HepG2 (cell line): ENCODE measurements around the gene LHPP. TPM values are rescaled to one million over a fixed set of nuclear protein-coding genes. Genes with fewer than 3 reads are reported as not detected.

Experiments
- ADNP ChIP-seq: sonication (generic); formaldehyde crosslinking; IDR thresholded peaks from 2 replicates; pipeline ENCODE4 v1.4.0; 2020; ENCODE audit warnings: missing genetic modification reagents
- ARNT2 ChIP-seq: sonication (generic); formaldehyde crosslinking; IDR thresholded peaks from 2 replicates; pipeline ENCODE4 v1.8.0; 2022; ENCODE audit warnings: mild to moderate bottlenecking, low read depth, missing genetic modification reagents, moderate library complexity
- BCL6 ChIP-seq: IDR thresholded peaks from 2 replicates; pipeline ENCODE4 v1.6.1; 2016; ENCODE audit warnings: missing genetic modification reagents, missing compliant biosample characterization
- NR2F6 ChIP-seq, 2 experiments: IDR thresholded peaks; 2 replicates each; pipeline ENCODE4 v1.6.1; 2016; ENCODE audit warnings: antibody characterized with exemption in 1 of 2, mild to moderate bottlenecking in 1 of 2
- RXRB ChIP-seq: IDR thresholded peaks from 2 replicates; pipeline ENCODE4 v1.6.1; 2016; ENCODE audit warnings: borderline replicate concordance, missing genetic modification reagents, missing compliant biosample characterization
- SOX13 ChIP-seq, 3 experiments: fragments of 450-650 bp in 1 of 3; sonication (generic) in 1 of 3; formaldehyde crosslinking in 1 of 3; IDR thresholded peaks in 2 of 3; conservative IDR thresholded peaks in 1 of 3; 2 replicates each; pipeline versions ENCODE4 v1.5.0 to v1.6.1; 2016 to 2020; ENCODE audit warnings: antibody characterized with exemption in 1 of 3, mild to moderate bottlenecking in 1 of 3, missing compliant biosample characterization in 1 of 3, missing genetic modification reagents in 1 of 3, moderate library complexity in 1 of 3
- ZBTB3 ChIP-seq: sonication (generic); formaldehyde crosslinking; IDR thresholded peaks from 2 replicates; pipeline ENCODE4 v1.4.0; 2020; ENCODE audit warnings: low read depth, mild to moderate bottlenecking, moderate library complexity, missing genetic modification reagents, borderline replicate concordance
- polyA plus RNA-seq, 8 experiments: library from polyadenylated mRNA; depleted of rRNA in 3 of 8; stranded (reverse) in 7 of 8; unstranded in 1 of 8; fragments of >200 nt; fragmentation: Illumina TruSeq in 4 of 8; extraction: Trizol in 4 of 8; gene quantifications; 2 replicates each; pipeline versions ENCODE4 v1.2.1 to v1.2.3, GENCODE V29; 2011 to 2016; ENCODE audit warnings: low read depth in 4 of 8, missing spikeins in 1 of 8, mixed read lengths in 1 of 8; ENCODE audit not compliant: insufficient read depth in 1 of 8
- total RNA-seq, 5 experiments: library from RNA; depleted of rRNA; stranded (reverse); fragments of >200 nt; fragmentation: Illumina TruSeq; extraction: Trizol; gene quantifications; 2 replicates each; pipeline ENCODE4 v1.2.3, GENCODE V29; 2016; ENCODE audit warnings: low read depth in 1 of 5
- TF ChIP-seq, protein P1 (sequence below): sonication (generic); formaldehyde crosslinking; conservative IDR thresholded peaks from 2 replicates; pipeline ENCODE4 v1.4.0; 2020; ENCODE audit warnings: mild to moderate bottlenecking, missing genetic modification reagents, moderate library complexity
- TF ChIP-seq, protein P2 (sequence below), 2 experiments: fragments of 450-650 bp in 1 of 2; sonication (generic) in 1 of 2; formaldehyde crosslinking; IDR thresholded peaks; 2 replicates each; pipeline versions ENCODE4 v1.5.0 to v1.8.0; 2020 to 2022; ENCODE audit warnings: mild to moderate bottlenecking in 1 of 2, missing genetic modification reagents in 1 of 2

LHPP gene
- total and polyA plus RNA-seq, 2 of the 13 experiments (the other 11 are each of a cell fraction or from before 2014, with no cell fraction given): 5.2 to 13.1 TPM

- TF ChIP-seq BCL6 (CRISPR knock-in tag): peak; percentile 64; the same call in 1 of the 2 replicates
- TF ChIP-seq, protein P1, sequence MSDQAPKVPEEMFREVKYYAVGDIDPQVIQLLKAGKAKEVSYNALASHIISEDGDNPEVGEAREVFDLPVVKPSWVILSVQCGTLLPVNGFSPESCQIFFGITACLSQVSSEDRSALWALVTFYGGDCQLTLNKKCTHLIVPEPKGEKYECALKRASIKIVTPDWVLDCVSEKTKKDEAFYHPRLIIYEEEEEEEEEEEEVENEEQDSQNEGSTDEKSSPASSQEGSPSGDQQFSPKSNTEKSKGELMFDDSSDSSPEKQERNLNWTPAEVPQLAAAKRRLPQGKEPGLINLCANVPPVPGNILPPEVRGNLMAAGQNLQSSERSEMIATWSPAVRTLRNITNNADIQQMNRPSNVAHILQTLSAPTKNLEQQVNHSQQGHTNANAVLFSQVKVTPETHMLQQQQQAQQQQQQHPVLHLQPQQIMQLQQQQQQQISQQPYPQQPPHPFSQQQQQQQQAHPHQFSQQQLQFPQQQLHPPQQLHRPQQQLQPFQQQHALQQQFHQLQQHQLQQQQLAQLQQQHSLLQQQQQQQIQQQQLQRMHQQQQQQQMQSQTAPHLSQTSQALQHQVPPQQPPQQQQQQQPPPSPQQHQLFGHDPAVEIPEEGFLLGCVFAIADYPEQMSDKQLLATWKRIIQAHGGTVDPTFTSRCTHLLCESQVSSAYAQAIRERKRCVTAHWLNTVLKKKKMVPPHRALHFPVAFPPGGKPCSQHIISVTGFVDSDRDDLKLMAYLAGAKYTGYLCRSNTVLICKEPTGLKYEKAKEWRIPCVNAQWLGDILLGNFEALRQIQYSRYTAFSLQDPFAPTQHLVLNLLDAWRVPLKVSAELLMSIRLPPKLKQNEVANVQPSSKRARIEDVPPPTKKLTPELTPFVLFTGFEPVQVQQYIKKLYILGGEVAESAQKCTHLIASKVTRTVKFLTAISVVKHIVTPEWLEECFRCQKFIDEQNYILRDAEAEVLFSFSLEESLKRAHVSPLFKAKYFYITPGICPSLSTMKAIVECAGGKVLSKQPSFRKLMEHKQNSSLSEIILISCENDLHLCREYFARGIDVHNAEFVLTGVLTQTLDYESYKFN (CRISPR knock-in tag): peak; percentile 60
- TF ChIP-seq ZBTB3 (CRISPR knock-in tag): no peak
- TF ChIP-seq SOX13 (IDR thresholded peaks at IDR 0.05): no peak
- peak in 1 of 2 experiments; percentile 30; a peak in 1 of 4 replicates for TF ChIP-seq SOX13 (CRISPR knock-in tag; conservative IDR thresholded peaks at IDR 0.05 in 1 of 2, IDR thresholded peaks at IDR 0.05 in 1 of 2)
- peak; percentile 50; the same call in 1 of the 2 replicates for TF ChIP-seq NR2F6 (IDR thresholded peaks at IDR 0.05)
- peak; percentile 39; the same call in 1 of the 2 replicates for TF ChIP-seq NR2F6 (CRISPR knock-in tag; IDR thresholded peaks at IDR 0.05)
- TF ChIP-seq RXRB (CRISPR knock-in tag): peak; percentile 26; the same call in 1 of the 2 replicates
- TF ChIP-seq ADNP (CRISPR knock-in tag): no peak
- TF ChIP-seq, protein P2, sequence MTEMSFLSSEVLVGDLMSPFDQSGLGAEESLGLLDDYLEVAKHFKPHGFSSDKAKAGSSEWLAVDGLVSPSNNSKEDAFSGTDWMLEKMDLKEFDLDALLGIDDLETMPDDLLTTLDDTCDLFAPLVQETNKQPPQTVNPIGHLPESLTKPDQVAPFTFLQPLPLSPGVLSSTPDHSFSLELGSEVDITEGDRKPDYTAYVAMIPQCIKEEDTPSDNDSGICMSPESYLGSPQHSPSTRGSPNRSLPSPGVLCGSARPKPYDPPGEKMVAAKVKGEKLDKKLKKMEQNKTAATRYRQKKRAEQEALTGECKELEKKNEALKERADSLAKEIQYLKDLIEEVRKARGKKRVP (CRISPR knock-in tag; IDR thresholded peaks at IDR 0.05): peak in 1 of 2 experiments; percentile 48; a peak in 1 of 4 replicates
- TF ChIP-seq ARNT2 (CRISPR knock-in tag): no peak
Measured at GRCh38 chr10:124416733-124417132, 44.9 kb upstream of the LHPP start (continued).
